Adrenal gland (tissue), 12 donors: ENCODE data around the gene TLNRD1. TPM values are rescaled to one million over a fixed set of nuclear protein-coding genes. Genes with fewer than 3 reads are reported as not detected.

Source experiments
- DNase-seq, 7 donors: peaks; one replicate each; pipeline ENCODE4 v3.0.0-alpha.2; 2019 to 2020
- H3K27ac ChIP-seq, 5 donors: fragments of 200-600 bp; sonication (generic) in 4 of 5; 1 replicate in 3 of 5; 2 replicates in 2 of 5; pipeline versions ENCODE4 v1.5.1 to v1.8.0; 2016 to 2020; ENCODE audit warnings: mild to moderate bottlenecking in 1 of 5
- H3K27me3 ChIP-seq: fragments of 200-600 bp; 2 replicates; pipeline ENCODE4 v1.8.0; 2021
- H3K36me3 ChIP-seq, 2 donors: fragments of 200-600 bp; replicated peaks in 1 of 2; 1 replicate in 1 of 2; 2 replicates in 1 of 2; pipeline versions ENCODE4 v1.5.1 to v1.8.0; 2018 to 2022
- H3K4me1 ChIP-seq, 2 donors: fragments of 200-600 bp; replicated peaks in 1 of 2; 1 replicate in 1 of 2; 2 replicates in 1 of 2; pipeline versions ENCODE4 v1.5.1 to v1.8.0; 2018 to 2021
- H3K4me3 ChIP-seq, 4 donors: fragments of 200-600 bp; sonication (generic) in 3 of 4; one replicate each; pipeline ENCODE4 v1.5.1; 2016 to 2018
- H3K9me3 ChIP-seq, 3 donors: fragments of 200-600 bp; sonication (generic) in 1 of 3; replicated peaks in 1 of 3; 1 replicate in 2 of 3; 2 replicates in 1 of 3; pipeline versions ENCODE4 v1.5.1 to v1.8.0; 2016 to 2021
- CTCF ChIP-seq, 6 experiments: fragments of 450-650 bp in 4 of 6; fragments of 200-600 bp in 2 of 6; sonication (generic) in 1 of 6; IDR thresholded peaks; 1 replicate in 5 of 6; 2 replicates in 1 of 6; pipeline versions ENCODE4 v1.5.1 to v1.8.0; 2016 to 2021; ENCODE audit warnings: antibody characterized with exemption in 6 of 6, mild to moderate bottlenecking in 2 of 6, moderate library complexity in 1 of 6
- POLR2A ChIP-seq, 2 donors: fragments of 450-650 bp; IDR thresholded peaks; one replicate each; pipeline ENCODE4 v1.6.1; 2017; ENCODE audit warnings: antibody characterized with exemption in 2 of 2, mild to moderate bottlenecking in 2 of 2, moderate library complexity in 1 of 2
- WGBS, 4 donors: extraction: QIAGEN DNeasy Blood & Tissue Kit in 2 of 4; methylation state at CpG; one replicate each; pipeline versions ENCODE4 v1.1.5 to v1.1.7; 2013 to 2017; 5-methylcytosine and 5-hydroxymethylcytosine counted together
- intact Hi-C, 2 donors: fragments of 100-400 bp; cut with DNase I; formaldehyde crosslinking; loops; one replicate each; pipeline versions ENCODE4 v1.14.1 to v1.15.0; 2022 to 2023
- polyA plus RNA-seq, 3 donors: library from polyadenylated mRNA; stranded (reverse); fragments of 200-250 nt in 2 of 3; fragments of 350-450 nt in 1 of 3; fragmentation: Illumina TruSeq in 1 of 3; extraction: RNeasy Lipid Tissue Mini Kit (QIAGEN cat#74804) in 1 of 3; gene quantifications; one replicate each; pipeline ENCODE4 v1.2.3, GENCODE V29; 2013 to 2014
- total RNA-seq, 9 donors: library from RNA; depleted of rRNA in 4 of 9; stranded (reverse); fragments of >200 nt in 4 of 9; fragments of 120-200 nt in 1 of 9; fragmentation: NEBNext Ultra II Directional in 1 of 9; extraction: Animal tissue kit (Norgen Biotek cat#: 25700) in 1 of 9; gene quantifications; one replicate each; pipeline versions ENCODE4 v1.1.0 to v1.2.4, GENCODE V29; 2013 to 2023
- donor health status: healthy with polysubstance abuse.
- donor health status: Bipolar disorder and iron deficiency.
- donor health status: DM: yes; HTN: yes; CAD: no.
- donor health status: DM: no; HTN: no; CAD: no.
- donor health status: DM: no; HTN: no; CAD: no.
- donor health status: DM: yes; HTN: yes; CAD: no.

TLNRD1 gene
- total and polyA plus RNA-seq, 12 donors, result 4.3 to 30.8 (median 19.1) TPM

DNA sequence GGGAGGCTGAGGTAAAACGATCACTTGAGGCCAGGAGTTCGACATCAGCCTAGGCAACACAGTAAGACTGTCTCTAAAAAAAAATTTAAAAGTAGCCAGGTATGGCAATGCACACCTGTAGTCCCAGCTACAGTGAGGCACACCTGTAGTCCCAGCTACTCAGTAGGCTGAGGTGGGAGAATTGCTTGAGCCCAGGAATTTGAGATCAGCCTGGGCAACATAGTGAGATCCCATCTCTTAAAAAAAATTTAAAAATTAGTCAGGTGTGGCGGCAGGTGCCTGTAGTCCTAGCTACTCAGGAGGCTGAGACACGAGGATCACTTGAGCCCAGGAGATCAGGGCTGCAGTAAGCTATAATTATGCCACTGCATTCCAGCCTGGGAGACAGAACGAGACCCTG is 17.9 kb upstream of the TLNRD1 start:
- TF ChIP-seq CTCF (IDR thresholded peaks at IDR 0.05) (no peak), POLR2A (IDR thresholded peaks at IDR 0.05) (no peak)
- Histone ChIP-seq H3K4me1 (peaks cover 2 to 34% of the 10 kb centered on the region in 2 donors), H3K27me3 (no peaks in the 10 kb centered on the region), H3K27ac (no peak overlapping the region), H3K9me3 (no peaks in the 10 kb centered on the region), H3K36me3 (peaks cover 0 to 30% of the 10 kb centered on the region in 2 donors), H3K4me3 (no peak overlapping the region)
- intact Hi-C loops, result no loop called here
- WGBS, 4 donors, result 70 to 97% (median 90%) methylated on average over 5 of the region's 5 CpGs
- no peak for DNase-seq

DNA sequence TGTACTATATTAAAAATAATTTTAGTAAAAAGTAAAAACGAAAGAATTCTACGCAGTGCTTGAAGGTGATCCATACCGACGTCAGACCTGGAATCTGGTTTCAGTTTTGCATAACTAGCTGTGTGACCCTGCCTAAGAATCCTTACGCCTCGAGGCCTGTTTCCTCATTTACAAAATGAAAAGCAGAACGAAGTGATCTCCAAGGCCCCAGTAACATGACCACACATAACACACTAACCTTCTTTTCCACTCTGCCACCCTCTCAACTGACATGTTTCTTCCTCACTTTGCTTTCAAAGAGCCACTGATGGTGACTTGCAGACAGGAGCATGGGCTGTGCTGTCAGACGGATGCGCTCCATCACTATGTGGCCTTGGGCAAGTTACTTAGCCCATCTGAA is 15.9 kb upstream of the TLNRD1 start:
- H3K27me3 ChIP-seq, result no peaks in the 10 kb centered on the region
- peaks cover 0 to 10% of the 10 kb centered on the region in 2 donors for H3K36me3 ChIP-seq
- intact Hi-C loops, result no loop called here
- peaks cover 12 to 46% of the 10 kb centered on the region in 2 donors for H3K4me1 ChIP-seq
- no peak for TF ChIP-seq CTCF (IDR thresholded peaks at IDR 0.05)
- TF ChIP-seq POLR2A (IDR thresholded peaks at IDR 0.05), result no peak
- peak overlapping the region; percentile 21 to 84 (median 49) for H3K27ac ChIP-seq
- 24 to 49% (median 34%) methylated on average over 9 of the region's 9 CpGs for WGBS, 4 donors
- DNase-seq, result peak; percentile 34 to 67 (median 54)
- no peaks in the 10 kb centered on the region for H3K9me3 ChIP-seq
- H3K4me3 ChIP-seq, result peak overlapping the region in 1 of 4 donors; percentile 33

DNA sequence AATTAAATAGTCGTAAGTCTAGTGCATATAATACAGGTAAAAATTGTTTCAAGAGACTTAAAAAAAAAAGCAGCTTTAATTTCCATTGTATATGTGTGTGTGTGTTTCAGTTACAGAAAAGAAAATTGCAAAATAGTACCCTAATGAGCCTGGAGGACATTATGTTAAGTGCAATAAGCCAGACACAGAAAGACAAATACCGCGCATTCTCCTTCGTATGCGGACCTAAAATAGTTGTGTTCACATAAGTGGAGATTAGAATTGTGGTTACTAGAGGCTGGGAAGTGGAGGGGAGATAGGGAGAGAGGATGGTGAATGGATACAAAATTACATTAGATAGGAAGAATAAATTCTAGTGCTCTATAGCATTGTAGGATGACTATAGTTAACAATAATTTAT is 14.7 kb upstream of the TLNRD1 start:
- TF ChIP-seq CTCF (IDR thresholded peaks at IDR 0.05), result no peak
- TF ChIP-seq POLR2A (IDR thresholded peaks at IDR 0.05), result no peak
- Histone ChIP-seq H3K9me3 (no peaks in the 10 kb centered on the region), H3K27ac (peak overlapping the region in 1 of 5 donors; percentile 83), H3K27me3 (no peaks in the 10 kb centered on the region), H3K4me3 (no peak overlapping the region), H3K36me3 (no peaks in the 10 kb centered on the region), H3K4me1 (peaks cover 21 to 46% of the 10 kb centered on the region in 2 donors)
- intact Hi-C loops, result no loop called here
- WGBS, 4 donors, result 91 to 96% (median 92%) methylated on average over 5 of the region's 5 CpGs
- no peak for DNase-seq

- intact Hi-C loops, result no loop called here
- Histone ChIP-seq H3K27me3 (no peaks in the 10 kb centered on the region), H3K4me3 (no peak overlapping the region), H3K4me1 (peaks cover 21 to 46% of the 10 kb centered on the region in 2 donors), H3K9me3 (no peaks in the 10 kb centered on the region), H3K36me3 (no peaks in the 10 kb centered on the region), H3K27ac (no peak overlapping the region)
- no peak for DNase-seq
- 78 to 100% (median 92%) methylated on average over 1 of the region's 1 CpG for WGBS, 4 donors
- no peak for TF ChIP-seq CTCF (IDR thresholded peaks at IDR 0.05)
- no peak for TF ChIP-seq POLR2A (IDR thresholded peaks at IDR 0.05)
These were observed 14.2 kb upstream of the TLNRD1 start for GRCh38 chr15:80986487-80986886.
